SK-N-SH (cell line): ENCODE measurements around the gene MUC2. TPM values are rescaled to one million over a fixed set of nuclear protein-coding genes. Genes with fewer than 3 reads are reported as not detected.

ENCODE experiments used
- CTCF ChIA-PET: fragments of 300-600, 350-600 bp; formaldehyde crosslinking; extraction: SDS; loops from one replicate; lab custom pipeline; 2021; lab: Yijun Ruan, JAX
- POLR2A ChIA-PET: fragments of 350-600 bp; sonication (Branson Sonifier 250); formaldehyde crosslinking; extraction: SDS; loops from one replicate; lab custom pipeline; 2020; ENCODE audit warnings: antibody characterized with exemption, inconsistent platforms; lab: Yijun Ruan, JAX
- DNase-seq: peaks from one replicate; pipeline ENCODE4 v3.0.0; 2012
- H2AFZ ChIP-seq: fragments of 200-600 bp; sonication (generic); 2 replicates; pipeline ENCODE4 v1.8.1; 2016; ENCODE audit warnings: antibody characterized with exemption, mild to moderate bottlenecking, low read depth
- H3F3A ChIP-seq: fragments of 200-600 bp; sonication (generic); replicated peaks from 2 replicates; pipeline ENCODE3; 2016; ENCODE audit warnings: antibody characterized with exemption, mild to moderate bottlenecking; ENCODE audit not compliant: insufficient read depth
- H3K27ac ChIP-seq, 2 experiments: fragments of 200-500 bp in 1 of 2; fragments of 200-600 bp in 1 of 2; sonication (Bioruptor generic) in 1 of 2; sonication (generic), shearing (Covaris generic) in 1 of 2; 2 replicates each; pipeline versions ENCODE4 v1.5.1 to v1.6.1; 2014 to 2016; ENCODE audit warnings: low read depth in 2 of 2, inconsistent platforms in 1 of 2, low read length in 1 of 2, mild to moderate bottlenecking in 1 of 2, mixed read lengths in 1 of 2
- H3K27me3 ChIP-seq: fragments of 200-600 bp; sonication (generic), shearing (Covaris generic); 2 replicates; pipeline ENCODE4 v1.6.1; 2016; ENCODE audit warnings: mixed run types; ENCODE audit not compliant: insufficient read depth
- H3K36me3 ChIP-seq, 2 experiments: fragments of 200-500 bp in 1 of 2; fragments of 200-600 bp in 1 of 2; sonication (Bioruptor generic) in 1 of 2; sonication (generic) in 1 of 2; replicated peaks in 1 of 2; 2 replicates each; pipeline versions ENCODE3 to v1.5.1; 2014 to 2016; ENCODE audit warnings: low read length in 1 of 2, mild to moderate bottlenecking in 1 of 2; ENCODE audit not compliant: insufficient read depth in 2 of 2, control insufficient read depth in 1 of 2
- H3K4me1 ChIP-seq, 2 experiments: fragments of 200-500 bp in 1 of 2; fragments of 200-600 bp in 1 of 2; sonication (Bioruptor generic) in 1 of 2; sonication (generic), shearing (Covaris generic) in 1 of 2; 2 replicates each; pipeline versions ENCODE4 v1.5.1 to v1.6.1; 2014 to 2016; ENCODE audit warnings: low read depth in 1 of 2, low read length in 1 of 2, mixed run types in 1 of 2; ENCODE audit not compliant: insufficient read depth in 2 of 2, control insufficient read depth in 1 of 2
- H3K4me2 ChIP-seq: fragments of 200-600 bp; sonication (generic), shearing (Covaris generic); 2 replicates; pipeline ENCODE4 v1.6.1; 2017; ENCODE audit warnings: mixed run types
- H3K4me3 ChIP-seq, 2 experiments: fragments of 200-500 bp in 1 of 2; fragments of 200-600 bp in 1 of 2; sonication (Bioruptor generic) in 1 of 2; sonication (generic), shearing (Covaris generic) in 1 of 2; 2 replicates each; pipeline versions ENCODE4 v1.5.1 to v1.8.1; 2014 to 2016; ENCODE audit warnings: low read depth in 2 of 2, inconsistent platforms in 1 of 2, low read length in 1 of 2, mild to moderate bottlenecking in 1 of 2, mixed read lengths in 1 of 2, moderate library complexity in 1 of 2
- H3K79me2 ChIP-seq: fragments of 200-600 bp; sonication (generic); 2 replicates; pipeline ENCODE4 v1.8.1; 2017; ENCODE audit warnings: mild to moderate bottlenecking; ENCODE audit not compliant: insufficient read depth
- H3K9ac ChIP-seq: fragments of 200-600 bp; sonication (generic); 2 replicates; pipeline ENCODE4 v1.6.1; 2017; ENCODE audit warnings: mixed run types
- H3K9me2 ChIP-seq: fragments of 200-600 bp; sonication (generic); 2 replicates; pipeline ENCODE4 v1.6.1; 2017; ENCODE audit warnings: mixed run types
- H3K9me3 ChIP-seq: fragments of 200-600 bp; sonication (generic); 2 replicates; pipeline ENCODE4 v1.6.1; 2017; ENCODE audit warnings: mixed run types, mild to moderate bottlenecking, moderate library complexity
- H4K20me1 ChIP-seq: fragments of 200-600 bp; sonication (generic); 2 replicates; pipeline ENCODE4 v1.6.1; 2017; ENCODE audit warnings: mild to moderate bottlenecking, mixed run types; ENCODE audit not compliant: insufficient read depth
- EP300 ChIP-seq, 2 experiments: IDR thresholded peaks; 2 replicates each; pipeline versions ENCODE4 v1.4.0 to v1.6.1; 2012; ENCODE audit warnings: borderline replicate concordance in 1 of 2, low read depth in 1 of 2, low read length in 1 of 2
- EZH2phosphoT487 ChIP-seq: fragments of 200-600 bp; sonication (generic); IDR thresholded peaks from 2 replicates; pipeline ENCODE4 v1.6.1; 2017; ENCODE audit warnings: low read depth, mixed run types, mild to moderate bottlenecking, antibody characterized with exemption, moderate library complexity, borderline replicate concordance
- FOSL2 ChIP-seq: IDR thresholded peaks from 2 replicates; pipeline ENCODE4 v1.4.0; 2012; ENCODE audit warnings: low read depth, mild to moderate bottlenecking, moderate library complexity, borderline replicate concordance
- GATA2 ChIP-seq: sonication (generic); formaldehyde crosslinking; IDR thresholded peaks from 2 replicates; pipeline ENCODE4 v1.5.0; 2020; ENCODE audit warnings: mild to moderate bottlenecking, missing genetic modification reagents
- JUND ChIP-seq: IDR thresholded peaks from 2 replicates; pipeline ENCODE4 v1.4.0; 2012
- MAX ChIP-seq: IDR thresholded peaks from 2 replicates; pipeline ENCODE4 v1.4.0; 2012; ENCODE audit warnings: low read depth
- MEF2A ChIP-seq: IDR thresholded peaks from 2 replicates; pipeline ENCODE4 v1.4.0; 2012; ENCODE audit warnings: low read depth, borderline replicate concordance
- NRF1 ChIP-seq: IDR thresholded peaks from 2 replicates; pipeline ENCODE4 v1.6.1; 2012; ENCODE audit warnings: low read depth, mild to moderate bottlenecking, low read length
- PBX3 ChIP-seq: IDR thresholded peaks from 2 replicates; pipeline ENCODE4; 2012
- POLR2AphosphoS5 ChIP-seq: IDR thresholded peaks from 2 replicates; pipeline ENCODE4 v1.6.1; 2012; ENCODE audit warnings: low read depth, low read length
- RAD21 ChIP-seq: IDR thresholded peaks from 2 replicates; pipeline ENCODE4 v1.6.1; 2012; ENCODE audit warnings: mild to moderate bottlenecking, low read length
- RCOR1 ChIP-seq: fragments of 150-350 bp; IDR thresholded peaks from 2 replicates; pipeline ENCODE4 v1.6.1; 2017; ENCODE audit warnings: antibody characterized with exemption, low read length
- REST ChIP-seq: IDR thresholded peaks from 2 replicates; pipeline ENCODE4 v1.6.1; 2012; ENCODE audit warnings: mild to moderate bottlenecking, low read depth, low read length, moderate library complexity
- RFX5 ChIP-seq: IDR thresholded peaks from 2 replicates; pipeline ENCODE4 v1.6.1; 2012; ENCODE audit warnings: mild to moderate bottlenecking, improper control_type of control experiment, low read length
- RXRA ChIP-seq: IDR thresholded peaks from 2 replicates; pipeline ENCODE4 v1.4.0; 2012; ENCODE audit warnings: low read depth, mild to moderate bottlenecking, borderline replicate concordance
- SIN3A ChIP-seq: IDR thresholded peaks from 2 replicates; pipeline ENCODE4 v1.6.1; 2012; ENCODE audit warnings: low read depth, mild to moderate bottlenecking, low read length, moderate library complexity, borderline replicate concordance
- TAF1 ChIP-seq: IDR thresholded peaks from 2 replicates; pipeline ENCODE4 v1.6.1; 2012; ENCODE audit warnings: low read depth, mild to moderate bottlenecking, low read length, moderate library complexity, borderline replicate concordance
- USF1 ChIP-seq: IDR thresholded peaks from 2 replicates; pipeline ENCODE4 v1.4.0; 2012; ENCODE audit warnings: low read depth, borderline replicate concordance
- USF2 ChIP-seq: fragments of 150-350 bp; IDR thresholded peaks from 2 replicates; pipeline ENCODE4 v1.6.1; 2017; ENCODE audit warnings: antibody characterized with exemption, low read length, low read depth, borderline replicate concordance
- WGBS: methylation state at CpG from one replicate; pipeline ENCODE4 v1.1.6; 2017; ENCODE audit warnings: low lambda C conversion rate; 5-methylcytosine and 5-hydroxymethylcytosine counted together
- polyA plus RNA-seq, 3 experiments: library from polyadenylated mRNA; depleted of rRNA; stranded (reverse); fragments of >200 nt; gene quantifications; 2 replicates each; pipeline ENCODE4 v1.2.3, GENCODE V29; 2012

The MUC2 gene
- polyA plus RNA-seq, 1 of the 3 experiments (the other 2 are of a cell fraction), result not detected

GRCh38 chr11:1062075-1062820 lies 12.4 kb upstream of the MUC2 start:
- H3K4me1 ChIP-seq, result no peaks in the 10 kb centered on the region
- H3K4me2 ChIP-seq, result no peak overlapping the region
- no peak overlapping the region for H3K27ac ChIP-seq
- ChIA-PET CTCF (interaction anchor here (3.6 kb wide), 1 partner anchor 11 kb away, joined by 16 read pairs; no protein-coding TSS in a partner anchor), POLR2A (no interaction called here)
- 49% methylated on average over 9 of the region's 9 CpGs for WGBS
- no peak overlapping the region for H3K9ac ChIP-seq
- no peaks in the 10 kb centered on the region; the same call in 1 of the 2 replicates for H3K27me3 ChIP-seq
- DNase-seq, result no peak
- no peak overlapping the region for H3K4me3 ChIP-seq
- H3K79me2 ChIP-seq, result no peaks in the 10 kb centered on the region
- no peaks in the 10 kb centered on the region for H3K36me3 ChIP-seq
- no peak overlapping the region for H2AFZ ChIP-seq
- H3F3A ChIP-seq, result no peaks in the 10 kb centered on the region
- H3K9me2 ChIP-seq, result no peaks in the 10 kb centered on the region
- no peaks in the 10 kb centered on the region for H3K9me3 ChIP-seq
- no peaks in the 10 kb centered on the region for H4K20me1 ChIP-seq
- TF ChIP-seq SIN3A (no peak), RXRA (no peak), EP300 (IDR thresholded peaks at IDR 0.05; ENCODE audit: borderline replicate concordance in 1 of 2, low read depth in 1 of 2, low read length in 1 of 2) (no peak), MEF2A (no peak), RAD21 (no peak), POLR2AphosphoS5 (no peak), NRF1 (no peak), GATA2 (CRISPR knock-in tag) (no peak), RCOR1 (no peak), PBX3 (no peak), FOSL2 (no peak), USF1 (no peak), JUND (no peak), MAX (no peak), EZH2phosphoT487 (no peak), USF2 (no peak), TAF1 (no peak), RFX5 (no peak), REST (no peak)
